A172 (cell line): ENCODE data around the gene RNU6-8. TPM values are rescaled to one million over a fixed set of nuclear protein-coding genes. Genes with fewer than 3 reads are reported as not detected.

ENCODE experiments used
- DNase-seq: peaks from one replicate; pipeline ENCODE4 v3.0.0-alpha.2; 2015; ENCODE audit warnings: low spot score
- total RNA-seq: library from RNA; depleted of rRNA; stranded (reverse); fragments of >200 nt; shearing (Covaris generic); gene quantifications from 2 replicates; pipeline ENCODE4 v1.2.3, GENCODE V29; 2014; rRNA removed

Gene RNU6-8
- total RNA-seq, result not detected in 2 replicates

GRCh38 chr14:32202998-32203882 is at the start of gene RNU6-8:
Gene RNU6-8, minus strand, starts transcription at chr14:32203269.
- peak; percentile 60 for DNase-seq

GRCh38 chr14:32252030-32252670 is 49.1 kb upstream of the RNU6-8 start:
- DNase-seq, result peak; percentile 52

- DNase-seq, result no peak
Observed at GRCh38 chr14:32251530-32251929, 48.5 kb upstream of the RNU6-8 start.

- no peak for DNase-seq
Observed at GRCh38 chr14:32250681-32251080, 47.6 kb upstream of the RNU6-8 start.

GRCh38 chr14:32249780-32250179 is 46.7 kb upstream of the RNU6-8 start:
- DNase-seq, result no peak

- no peak for DNase-seq
Observed at GRCh38 chr14:32249371-32249770, 46.3 kb upstream of the RNU6-8 start.

- no peak for DNase-seq
Observed at GRCh38 chr14:32246751-32247150, 43.7 kb upstream of the RNU6-8 start.

GRCh38 chr14:32244404-32244803 is 41.3 kb upstream of the RNU6-8 start:
- DNase-seq, result no peak

- DNase-seq, result no peak
Observed at GRCh38 chr14:32233260-32233659, 30.2 kb upstream of the RNU6-8 start.

GRCh38 chr14:32232481-32232880 is 29.4 kb upstream of the RNU6-8 start:
- no peak for DNase-seq

GRCh38 chr14:32230695-32231280 is 27.7 kb upstream of the RNU6-8 start:
- DNase-seq, result peak; percentile 11

GRCh38 chr14:32230181-32230580 is 27.1 kb upstream of the RNU6-8 start:
- peak; percentile 74 for DNase-seq

GRCh38 chr14:32226056-32226455 is 23.0 kb upstream of the RNU6-8 start:
- DNase-seq, result no peak

GRCh38 chr14:32225378-32225920 is 22.4 kb upstream of the RNU6-8 start:
- no peak for DNase-seq

GRCh38 chr14:32224737-32225377 is 21.8 kb upstream of the RNU6-8 start:
- peak; percentile 48 for DNase-seq

- DNase-seq, result no peak
Observed at GRCh38 chr14:32217301-32217700, 14.2 kb upstream of the RNU6-8 start.

- DNase-seq, result no peak
Observed at GRCh38 chr14:32212833-32213232, 9.8 kb upstream of the RNU6-8 start.

- DNase-seq, result no peak
Observed at GRCh38 chr14:32211068-32211404, 8.0 kb upstream of the RNU6-8 start.

- no peak for DNase-seq
Observed at GRCh38 chr14:32209471-32209870, 6.4 kb upstream of the RNU6-8 start.

- no peak for DNase-seq
Observed at GRCh38 chr14:32208490-32208889, 5.4 kb upstream of the RNU6-8 start.

GRCh38 chr14:32206552-32206951 is 3.5 kb upstream of the RNU6-8 start:
- DNase-seq, result no peak

- DNase-seq, result peak; percentile 24
Observed at GRCh38 chr14:32205984-32206383, 2.9 kb upstream of the RNU6-8 start.
